NB4 (cell line): ENCODE results near the gene FANCC.
A peak's percentile ranks its signal among the peaks of the same experiment; 100 is the strongest.

Source experiments
- DNase-seq: peaks from one replicate; pipeline ENCODE4 v3.0.0; 2010; ENCODE audit warnings: low read depth
- H3K4me3 ChIP-seq: one replicate; pipeline ENCODE4 v1.5.1; 2011; ENCODE audit warnings: mild to moderate bottlenecking, low read depth, low read length, moderate library complexity
- MYC ChIP-seq: IDR thresholded peaks from 2 replicates; pipeline ENCODE4 v1.6.1; 2011; ENCODE audit warnings: low read depth, low read length
- POLR2A ChIP-seq: IDR thresholded peaks from 2 replicates; pipeline ENCODE4 v1.6.1; 2011; ENCODE audit warnings: mild to moderate bottlenecking; ENCODE audit not compliant: insufficient read length; ENCODE audit errors: extremely low read depth
- TF ChIP-seq, protein P1 (sequence below): IDR thresholded peaks from one replicate; pipeline ENCODE4 v1.5.1; 2012; ENCODE audit warnings: low read depth, low read length
- TF ChIP-seq, protein P2 (sequence below): IDR thresholded peaks from 2 replicates; pipeline ENCODE4 v1.6.1; 2011; ENCODE audit warnings: low read depth, low read length

Gene FANCC

DNA sequence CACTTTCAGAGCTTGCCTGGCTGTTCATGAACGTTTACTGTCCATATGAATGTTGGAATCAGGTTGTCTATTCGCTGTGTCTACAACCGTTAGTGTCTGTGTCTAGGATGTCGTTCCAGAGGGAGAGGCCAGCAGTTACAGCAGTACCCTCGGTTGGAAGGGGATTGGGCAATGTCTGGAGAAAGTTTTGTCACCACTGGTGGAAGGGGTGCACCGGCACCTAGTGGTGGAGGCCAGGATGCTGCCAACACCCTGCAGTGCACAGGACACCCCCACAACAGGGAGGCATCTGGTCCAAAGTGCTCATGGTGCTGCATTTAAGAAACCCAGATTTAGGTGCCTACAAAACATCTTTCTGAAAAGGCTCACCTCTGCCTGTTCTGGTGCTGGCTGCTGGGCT, 220.7 kb downstream of the FANCC start:
- TF ChIP-seq POLR2A = no peak
- TF ChIP-seq, protein P1, sequence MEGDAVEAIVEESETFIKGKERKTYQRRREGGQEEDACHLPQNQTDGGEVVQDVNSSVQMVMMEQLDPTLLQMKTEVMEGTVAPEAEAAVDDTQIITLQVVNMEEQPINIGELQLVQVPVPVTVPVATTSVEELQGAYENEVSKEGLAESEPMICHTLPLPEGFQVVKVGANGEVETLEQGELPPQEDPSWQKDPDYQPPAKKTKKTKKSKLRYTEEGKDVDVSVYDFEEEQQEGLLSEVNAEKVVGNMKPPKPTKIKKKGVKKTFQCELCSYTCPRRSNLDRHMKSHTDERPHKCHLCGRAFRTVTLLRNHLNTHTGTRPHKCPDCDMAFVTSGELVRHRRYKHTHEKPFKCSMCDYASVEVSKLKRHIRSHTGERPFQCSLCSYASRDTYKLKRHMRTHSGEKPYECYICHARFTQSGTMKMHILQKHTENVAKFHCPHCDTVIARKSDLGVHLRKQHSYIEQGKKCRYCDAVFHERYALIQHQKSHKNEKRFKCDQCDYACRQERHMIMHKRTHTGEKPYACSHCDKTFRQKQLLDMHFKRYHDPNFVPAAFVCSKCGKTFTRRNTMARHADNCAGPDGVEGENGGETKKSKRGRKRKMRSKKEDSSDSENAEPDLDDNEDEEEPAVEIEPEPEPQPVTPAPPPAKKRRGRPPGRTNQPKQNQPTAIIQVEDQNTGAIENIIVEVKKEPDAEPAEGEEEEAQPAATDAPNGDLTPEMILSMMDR = no peak
- TF ChIP-seq, protein P2, sequence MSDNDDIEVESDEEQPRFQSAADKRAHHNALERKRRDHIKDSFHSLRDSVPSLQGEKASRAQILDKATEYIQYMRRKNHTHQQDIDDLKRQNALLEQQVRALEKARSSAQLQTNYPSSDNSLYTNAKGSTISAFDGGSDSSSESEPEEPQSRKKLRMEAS = no peak
- TF ChIP-seq MYC = no peak
- H3K4me3 ChIP-seq = no peak overlapping the region
- DNase-seq = peak; percentile 15

DNA sequence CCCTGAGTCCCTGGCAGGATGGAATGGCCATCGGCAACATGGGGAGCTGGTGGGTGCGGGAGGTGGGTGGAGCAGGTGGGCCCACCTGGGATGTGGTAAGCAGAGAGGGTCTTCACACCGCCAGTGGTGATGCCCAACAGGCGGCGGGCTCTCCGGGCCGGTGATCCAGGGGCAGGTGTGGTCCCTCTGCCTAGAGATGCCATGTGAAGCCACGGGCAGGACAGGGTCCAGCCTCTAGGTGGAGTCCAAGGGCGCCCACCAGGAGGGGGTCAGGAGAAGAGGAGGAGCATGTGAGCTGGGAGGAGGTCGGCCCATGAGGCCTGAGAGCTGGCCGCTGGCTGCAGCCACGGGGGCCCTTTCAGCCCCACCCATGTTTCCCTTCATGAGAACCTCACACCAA, 221.1 kb downstream of the FANCC start:
- TF ChIP-seq, protein P2 = no peak
- no peak for TF ChIP-seq POLR2A
- TF ChIP-seq MYC = no peak
- TF ChIP-seq, protein P1 = no peak
- no peak for DNase-seq
- H3K4me3 ChIP-seq = no peak overlapping the region

DNA sequence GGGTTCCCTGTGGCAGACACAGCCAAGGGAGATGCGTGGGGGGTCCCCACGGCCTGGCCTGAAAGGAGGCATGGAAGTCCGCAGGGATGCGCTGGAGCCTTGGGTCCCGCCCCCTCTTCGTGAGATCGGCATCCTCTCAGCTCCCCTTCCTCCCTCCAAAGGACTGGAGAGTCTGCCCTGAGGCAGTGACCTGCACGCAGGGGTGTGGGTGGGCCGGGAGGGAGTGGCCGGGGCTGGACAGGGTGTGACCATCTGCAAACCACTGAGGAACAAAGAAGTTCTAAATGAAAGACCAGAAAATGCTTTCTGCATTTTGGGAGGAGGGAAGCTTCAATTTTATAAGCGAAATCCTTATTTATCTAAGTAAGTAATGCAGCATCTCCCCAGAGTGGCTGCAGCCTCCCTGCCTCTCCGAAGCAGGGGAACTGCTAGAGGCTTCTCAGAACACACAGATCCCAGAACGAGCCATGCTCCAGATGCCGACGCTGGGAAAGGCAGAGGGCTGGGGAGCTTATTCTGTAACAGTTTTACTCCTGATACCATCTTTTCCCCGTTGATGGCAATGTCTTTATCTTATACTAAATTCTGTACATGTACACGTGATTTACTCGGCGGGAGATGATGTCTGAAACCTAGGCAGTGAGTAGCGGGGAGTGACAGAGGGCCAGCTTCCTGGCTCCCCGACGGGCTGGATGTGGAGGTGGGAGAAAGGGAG, 221.7 kb downstream of the FANCC start:
- TF ChIP-seq POLR2A = no peak
- TF ChIP-seq, protein P1 = no peak
- no peak overlapping the region for H3K4me3 ChIP-seq
- no peak for DNase-seq

DNA sequence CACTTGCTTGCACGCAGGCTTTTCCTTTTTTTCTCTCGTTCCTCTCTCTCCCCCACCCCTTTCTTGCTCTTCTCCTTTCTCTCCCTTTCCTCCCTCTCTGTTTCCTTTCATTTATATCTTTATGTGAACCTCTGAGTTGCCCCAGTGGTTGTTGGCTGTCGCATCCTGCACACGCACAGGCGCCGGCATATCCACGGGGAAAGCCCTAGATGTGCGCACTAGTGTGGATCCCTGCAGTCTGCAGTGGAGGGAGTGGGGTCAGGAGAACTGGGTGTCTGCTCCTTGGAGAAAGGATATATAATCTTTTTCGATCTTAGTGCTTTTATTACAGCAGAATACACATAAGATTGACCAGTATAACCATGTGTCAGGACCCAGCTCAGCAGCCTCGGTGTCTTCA, 223.5 kb downstream of the FANCC start:
- TF ChIP-seq, protein P1 = no peak
- TF ChIP-seq MYC (no peak), POLR2A (no peak)
- TF ChIP-seq, protein P2 = no peak
- no peak for DNase-seq

DNA sequence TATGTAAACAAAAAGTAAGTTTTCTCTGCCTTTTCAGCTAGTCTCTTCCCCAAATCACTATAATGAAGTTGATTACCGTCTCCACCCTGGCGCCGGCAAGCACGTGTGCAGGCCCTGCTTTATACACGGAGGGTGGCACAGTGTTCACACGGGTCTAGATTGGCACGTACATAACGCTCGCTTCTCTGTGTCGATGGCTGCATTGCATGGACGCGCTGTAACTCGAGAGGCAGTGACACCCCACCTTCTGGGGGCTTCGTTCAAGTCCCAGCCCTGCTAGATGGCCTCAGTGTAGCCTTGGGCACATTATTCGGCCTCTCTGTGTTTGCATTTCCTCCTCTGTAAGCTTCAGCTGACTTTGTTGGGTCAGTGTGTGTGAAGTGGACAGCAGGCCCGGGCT, 223.9 kb downstream of the FANCC start:
- no peak for DNase-seq

More for the DNA sequence above, 223.5 kb downstream of the FANCC start:
- H3K4me3 ChIP-seq = no peak overlapping the region

More for the DNA sequence above, 223.9 kb downstream of the FANCC start:
- TF ChIP-seq POLR2A (no peak), MYC (no peak)
- TF ChIP-seq, protein P2 = no peak
- TF ChIP-seq, protein P1 = no peak
- no peak overlapping the region for H3K4me3 ChIP-seq
